Measurements from ENCODE around the gene TRIM56. TPM values are rescaled to one million over a fixed set of nuclear protein-coding genes. Genes with fewer than 3 reads are reported as not detected.

The TRIM56 gene
- total and polyA plus RNA-seq, 9 of the 15 experiments (the other 6 are each of a cell fraction or from before 2014, with no cell fraction given): 2.0 to 29.7 (median 11.6) TPM

DNA sequence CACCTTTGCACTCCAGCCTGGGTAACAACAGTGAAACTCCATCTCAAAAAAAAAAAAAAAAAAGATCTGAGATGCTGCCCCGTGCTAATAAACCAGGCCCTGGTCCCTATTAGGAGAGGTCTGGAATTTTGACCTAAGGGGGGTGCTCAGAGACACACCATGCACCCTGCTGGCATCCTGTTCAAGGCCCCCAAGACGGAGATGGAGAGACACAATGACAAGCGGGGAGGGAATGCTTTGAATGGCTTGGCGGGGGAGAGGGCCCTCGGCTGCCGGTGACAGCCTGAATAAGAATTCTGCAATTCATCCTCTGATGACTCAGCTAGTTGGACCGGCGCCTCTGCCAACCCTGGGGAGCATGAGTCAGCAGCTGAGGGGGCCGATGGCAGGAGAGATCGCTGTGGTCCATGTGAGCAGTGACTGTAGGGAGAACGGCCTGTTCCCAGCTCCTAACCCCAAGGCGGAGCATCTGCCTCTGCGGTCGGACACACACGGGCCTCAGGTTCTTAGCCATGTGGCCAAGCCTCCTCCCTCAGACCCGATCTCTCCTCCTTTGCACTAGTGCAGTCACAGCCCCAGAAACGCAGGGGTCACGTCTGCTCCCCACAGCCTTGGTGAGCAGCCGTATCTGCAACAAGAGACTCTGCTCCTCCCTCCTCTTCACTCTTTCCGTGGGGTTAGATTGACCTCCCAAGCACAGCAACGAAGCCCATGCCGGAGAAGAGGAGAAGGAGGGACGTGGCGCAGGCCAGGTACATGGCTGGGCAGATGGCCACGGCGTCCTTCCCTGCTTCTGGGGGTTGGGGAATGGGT lies 14.9 kb downstream of the TRIM56 start (continued):
- TF ChIP-seq NRF1 (conservative IDR thresholded peaks at IDR 0.05 in 1 of 2, IDR thresholded peaks at IDR 0.05 in 1 of 2) (peak; percentile 45 to 59; a peak in 3 of 4 replicates), KAT8 (IDR thresholded peaks at IDR 0.05; ENCODE audit: low read depth) (no peak), RCOR1 (IDR thresholded peaks at IDR 0.05; ENCODE audit: borderline replicate concordance in 1 of 2, low read depth in 2 of 2, low read length in 2 of 2) (peak; percentile 66 to 93), HNRNPUL1 (IDR thresholded peaks at IDR 0.05; ENCODE audit: low read length) (no peak), HSF4 (CRISPR knock-in tag; IDR thresholded peaks at IDR 0.05; ENCODE audit: borderline replicate concordance) (no peak), TSC22D4 (tag; IDR thresholded peaks at IDR 0.05) (no peak), NFRKB (IDR thresholded peaks at IDR 0.05; ENCODE audit: low read depth) (peak; percentile 90; the same call in 1 of the 2 replicates), HMG20B (CRISPR knock-in tag; IDR thresholded peaks at IDR 0.05) (no peak; the same call in 1 of the 2 replicates), ZNF778 (CRISPR knock-in tag; IDR thresholded peaks at IDR 0.05) (no peak), FOXJ3 (CRISPR knock-in tag; IDR thresholded peaks at IDR 0.05) (no peak), NFE2 (IDR thresholded peaks at IDR 0.05; ENCODE audit: low read depth) (peak; percentile 100), HDAC6 (IDR thresholded peaks at IDR 0.05; ENCODE audit: low read depth, low read length) (no peak), RB1 (IDR thresholded peaks at IDR 0.05; ENCODE audit: low read depth) (peak; percentile 14; the same call in 1 of the 2 replicates)
- TF ChIP-seq, protein P1, sequence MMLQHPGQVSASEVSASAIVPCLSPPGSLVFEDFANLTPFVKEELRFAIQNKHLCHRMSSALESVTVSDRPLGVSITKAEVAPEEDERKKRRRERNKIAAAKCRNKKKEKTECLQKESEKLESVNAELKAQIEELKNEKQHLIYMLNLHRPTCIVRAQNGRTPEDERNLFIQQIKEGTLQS (IDR thresholded peaks at IDR 0.05): peak; percentile 99
- TF ChIP-seq, protein P1 (CRISPR knock-in tag; conservative IDR thresholded peaks at IDR 0.05): peak; percentile 96; the same call in 1 of the 2 replicates
- TF ChIP-seq, protein P2, sequence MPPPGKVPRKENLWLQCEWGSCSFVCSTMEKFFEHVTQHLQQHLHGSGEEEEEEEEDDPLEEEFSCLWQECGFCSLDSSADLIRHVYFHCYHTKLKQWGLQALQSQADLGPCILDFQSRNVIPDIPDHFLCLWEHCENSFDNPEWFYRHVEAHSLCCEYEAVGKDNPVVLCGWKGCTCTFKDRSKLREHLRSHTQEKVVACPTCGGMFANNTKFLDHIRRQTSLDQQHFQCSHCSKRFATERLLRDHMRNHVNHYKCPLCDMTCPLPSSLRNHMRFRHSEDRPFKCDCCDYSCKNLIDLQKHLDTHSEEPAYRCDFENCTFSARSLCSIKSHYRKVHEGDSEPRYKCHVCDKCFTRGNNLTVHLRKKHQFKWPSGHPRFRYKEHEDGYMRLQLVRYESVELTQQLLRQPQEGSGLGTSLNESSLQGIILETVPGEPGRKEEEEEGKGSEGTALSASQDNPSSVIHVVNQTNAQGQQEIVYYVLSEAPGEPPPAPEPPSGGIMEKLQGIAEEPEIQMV (tag; conservative IDR thresholded peaks at IDR 0.05; ENCODE audit: low read depth): 0 out of 2 replicates have a peak, but pooled peaks have one; percentile 5
- TF ChIP-seq, protein P3, sequence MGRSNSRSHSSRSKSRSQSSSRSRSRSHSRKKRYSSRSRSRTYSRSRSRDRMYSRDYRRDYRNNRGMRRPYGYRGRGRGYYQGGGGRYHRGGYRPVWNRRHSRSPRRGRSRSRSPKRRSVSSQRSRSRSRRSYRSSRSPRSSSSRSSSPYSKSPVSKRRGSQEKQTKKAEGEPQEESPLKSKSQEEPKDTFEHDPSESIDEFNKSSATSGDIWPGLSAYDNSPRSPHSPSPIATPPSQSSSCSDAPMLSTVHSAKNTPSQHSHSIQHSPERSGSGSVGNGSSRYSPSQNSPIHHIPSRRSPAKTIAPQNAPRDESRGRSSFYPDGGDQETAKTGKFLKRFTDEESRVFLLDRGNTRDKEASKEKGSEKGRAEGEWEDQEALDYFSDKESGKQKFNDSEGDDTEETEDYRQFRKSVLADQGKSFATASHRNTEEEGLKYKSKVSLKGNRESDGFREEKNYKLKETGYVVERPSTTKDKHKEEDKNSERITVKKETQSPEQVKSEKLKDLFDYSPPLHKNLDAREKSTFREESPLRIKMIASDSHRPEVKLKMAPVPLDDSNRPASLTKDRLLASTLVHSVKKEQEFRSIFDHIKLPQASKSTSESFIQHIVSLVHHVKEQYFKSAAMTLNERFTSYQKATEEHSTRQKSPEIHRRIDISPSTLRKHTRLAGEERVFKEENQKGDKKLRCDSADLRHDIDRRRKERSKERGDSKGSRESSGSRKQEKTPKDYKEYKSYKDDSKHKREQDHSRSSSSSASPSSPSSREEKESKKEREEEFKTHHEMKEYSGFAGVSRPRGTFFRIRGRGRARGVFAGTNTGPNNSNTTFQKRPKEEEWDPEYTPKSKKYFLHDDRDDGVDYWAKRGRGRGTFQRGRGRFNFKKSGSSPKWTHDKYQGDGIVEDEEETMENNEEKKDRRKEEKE (IDR thresholded peaks at IDR 0.05; ENCODE audit: borderline replicate concordance in 1 of 2, control insufficient read depth in 1 of 2, low read depth in 2 of 2, low read length in 1 of 2): no peak; a peak in 1 of 4 replicates
- TF ChIP-seq, protein P4, sequence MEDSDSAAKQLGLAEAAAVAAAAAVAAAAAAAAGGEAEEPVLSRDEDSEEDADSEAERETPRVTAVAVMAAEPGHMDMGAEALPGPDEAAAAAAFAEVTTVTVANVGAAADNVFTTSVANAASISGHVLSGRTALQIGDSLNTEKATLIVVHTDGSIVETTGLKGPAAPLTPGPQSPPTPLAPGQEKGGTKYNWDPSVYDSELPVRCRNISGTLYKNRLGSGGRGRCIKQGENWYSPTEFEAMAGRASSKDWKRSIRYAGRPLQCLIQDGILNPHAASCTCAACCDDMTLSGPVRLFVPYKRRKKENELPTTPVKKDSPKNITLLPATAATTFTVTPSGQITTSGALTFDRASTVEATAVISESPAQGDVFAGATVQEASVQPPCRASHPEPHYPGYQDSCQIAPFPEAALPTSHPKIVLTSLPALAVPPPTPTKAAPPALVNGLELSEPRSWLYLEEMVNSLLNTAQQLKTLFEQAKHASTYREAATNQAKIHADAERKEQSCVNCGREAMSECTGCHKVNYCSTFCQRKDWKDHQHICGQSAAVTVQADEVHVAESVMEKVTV (CRISPR knock-in tag; IDR thresholded peaks at IDR 0.05): no peak

Measured in K562 (cell line).